ENCODE data around the gene PRDM16.

- no peak for TF ChIP-seq CTCF (IDR thresholded peaks at IDR 0.05)
- TF ChIP-seq POLR2A (IDR thresholded peaks at IDR 0.05), result no peak
Observed at GRCh38 chr1:3213730-3214129, 144.7 kb downstream of the PRDM16 start.

Measured in uterus (tissue), 2 donors.